H9 (cell line): ENCODE results near the gene ANKRD39. TPM values are rescaled to one million over a fixed set of nuclear protein-coding genes. Genes with fewer than 3 reads are reported as not detected.

Experiments
- DNase-seq: peaks from one replicate; pipeline ENCODE4 v3.0.0-alpha.2; 2017
- H2AFZ ChIP-seq: one replicate; pipeline ENCODE4 v1.6.1; 2013; ENCODE audit warnings: mild to moderate bottlenecking, low read length, control low read depth, moderate library complexity
- H2AK5ac ChIP-seq: 2 replicates; pipeline ENCODE4 v1.6.1; 2013; ENCODE audit warnings: low read length, control low read depth, mixed read lengths; ENCODE audit not compliant: insufficient read length
- H2BK120ac ChIP-seq: one replicate; pipeline ENCODE4 v1.6.1; 2013; ENCODE audit warnings: low read depth, mild to moderate bottlenecking, low read length, control low read depth, inconsistent platforms; ENCODE audit not compliant: poor library complexity, severe bottlenecking
- H2BK12ac ChIP-seq: 2 replicates; pipeline ENCODE4 v1.6.1; 2013; ENCODE audit warnings: low read length, control low read depth, mixed read lengths, low read depth; ENCODE audit not compliant: insufficient read length
- H2BK15ac ChIP-seq: 2 replicates; pipeline ENCODE4 v1.6.1; 2013; ENCODE audit warnings: low read depth, low read length, control low read depth
- H2BK20ac ChIP-seq: one replicate; pipeline ENCODE4 v1.6.1; 2013; ENCODE audit warnings: low read depth, mild to moderate bottlenecking, low read length, control low read depth, inconsistent platforms; ENCODE audit not compliant: poor library complexity, severe bottlenecking
- H2BK5ac ChIP-seq: 2 replicates; pipeline ENCODE4 v1.6.1; 2013; ENCODE audit warnings: low read length, control low read depth, mixed read lengths; ENCODE audit not compliant: insufficient read length
- H3K14ac ChIP-seq: 2 replicates; pipeline ENCODE4 v1.6.1; 2013; ENCODE audit warnings: low read length, control low read depth; ENCODE audit not compliant: insufficient read depth
- H3K18ac ChIP-seq: 2 replicates; pipeline ENCODE4 v1.6.1; 2013; ENCODE audit warnings: low read depth, mild to moderate bottlenecking, mixed read lengths, low read length, control low read depth; ENCODE audit not compliant: insufficient read length
- H3K23ac ChIP-seq: 2 replicates; pipeline ENCODE4 v1.6.1; 2013; ENCODE audit warnings: low read length, control low read depth, mixed read lengths, low read depth; ENCODE audit not compliant: insufficient read length
- H3K23me2 ChIP-seq: 2 replicates; pipeline ENCODE4 v1.6.1; 2013; ENCODE audit warnings: low read depth, mild to moderate bottlenecking, mixed read lengths, low read length, control low read depth; ENCODE audit not compliant: insufficient read length, poor library complexity, severe bottlenecking
- H3K27ac ChIP-seq: 2 replicates; pipeline ENCODE4 v1.5.1; 2013; ENCODE audit warnings: low read length, control low read depth, mixed read lengths, low read depth; ENCODE audit not compliant: insufficient read length
- H3K27me3 ChIP-seq: 2 replicates; pipeline ENCODE4 v1.6.1; 2013; ENCODE audit warnings: low read length, control low read depth, inconsistent platforms; ENCODE audit not compliant: insufficient read depth
- H3K4ac ChIP-seq: 2 replicates; pipeline ENCODE4 v1.6.1; 2013; ENCODE audit warnings: low read depth, mild to moderate bottlenecking, control low read depth, inconsistent platforms, low read length, moderate library complexity
- H3K4me1 ChIP-seq: 2 replicates; pipeline ENCODE4 v1.6.1; 2013; ENCODE audit warnings: low read length, control low read depth, inconsistent platforms; ENCODE audit not compliant: insufficient read depth
- H3K4me2 ChIP-seq: 2 replicates; pipeline ENCODE4 v1.6.1; 2013; ENCODE audit warnings: low read length, control low read depth, mixed read lengths; ENCODE audit not compliant: insufficient read length, insufficient read depth
- H3K56ac ChIP-seq: 2 replicates; pipeline ENCODE4 v1.6.1; 2013; ENCODE audit warnings: low read depth, mild to moderate bottlenecking, mixed read lengths, low read length, control low read depth; ENCODE audit not compliant: insufficient read length
- H3K79me1 ChIP-seq: 2 replicates; pipeline ENCODE4 v1.6.1; 2013; ENCODE audit warnings: low read depth, mild to moderate bottlenecking, moderate library complexity, low read length, control low read depth, inconsistent platforms; ENCODE audit not compliant: insufficient read depth, poor library complexity, severe bottlenecking
- H3K79me2 ChIP-seq: 2 replicates; pipeline ENCODE4 v1.6.1; 2013; ENCODE audit warnings: low read length, control low read depth, inconsistent platforms; ENCODE audit not compliant: insufficient read depth
- H3K9ac ChIP-seq: 2 replicates; pipeline ENCODE4 v1.6.1; 2013; ENCODE audit warnings: low read length, control low read depth, mixed read lengths; ENCODE audit not compliant: insufficient read length; ENCODE audit errors: extremely low read depth
- H3K9me3 ChIP-seq: one replicate; pipeline ENCODE4 v1.6.1; 2013; ENCODE audit warnings: low read depth, low read length, inconsistent platforms; ENCODE audit not compliant: control insufficient read depth
- H3T11ph ChIP-seq: one replicate; pipeline ENCODE4 v1.6.1; 2013; ENCODE audit warnings: mild to moderate bottlenecking, low read length, control low read depth, inconsistent platforms
- H4K20me1 ChIP-seq: one replicate; pipeline ENCODE4 v1.6.1; 2013; ENCODE audit not compliant: control insufficient read depth, insufficient read length, insufficient read depth
- H4K5ac ChIP-seq: 2 replicates; pipeline ENCODE4 v1.6.1; 2013; ENCODE audit warnings: low read depth, mild to moderate bottlenecking, mixed read lengths, low read length, control low read depth; ENCODE audit not compliant: insufficient read length
- H4K8ac ChIP-seq: replicated peaks from 2 replicates; pipeline ENCODE4 v1.6.1; 2013; ENCODE audit warnings: low read length, control low read depth, mixed read lengths, low read depth; ENCODE audit not compliant: insufficient read length
- H4K91ac ChIP-seq: 2 replicates; pipeline ENCODE4 v1.6.1; 2013; ENCODE audit warnings: low read depth, mild to moderate bottlenecking, moderate library complexity, mixed read lengths, low read length, control low read depth; ENCODE audit not compliant: insufficient read length
- H3K27ac Mint-ChIP-seq, 3 experiments: 2 replicates in 2 of 3; 3 replicates in 1 of 3; pipeline ENCODE4 v1.8.0; 2020 to 2021; ENCODE audit warnings: mixed read lengths in 3 of 3, mild to moderate bottlenecking in 1 of 3, moderate library complexity in 1 of 3
- H3K27me3 Mint-ChIP-seq: 2 replicates; pipeline ENCODE4 v1.8.0; 2021; ENCODE audit warnings: low read depth, mild to moderate bottlenecking, moderate library complexity, mixed read lengths
- H3K36me3 Mint-ChIP-seq, 3 experiments: 2 replicates in 2 of 3; 3 replicates in 1 of 3; pipeline ENCODE4 v1.8.0; 2020 to 2021; ENCODE audit warnings: low read depth in 3 of 3, mixed read lengths in 3 of 3; ENCODE audit not compliant: insufficient read depth in 1 of 3
- H3K4me1 Mint-ChIP-seq, 2 experiments: 2 replicates each; pipeline ENCODE4 v1.8.0; 2020; ENCODE audit warnings: mixed read lengths in 2 of 2
- H3K4me3 Mint-ChIP-seq, 2 experiments: 2 replicates in 1 of 2; 3 replicates in 1 of 2; pipeline ENCODE4 v1.8.0; 2020 to 2021; ENCODE audit warnings: mild to moderate bottlenecking in 2 of 2, mixed read lengths in 2 of 2, moderate library complexity in 1 of 2
- H3K9me3 Mint-ChIP-seq, 2 experiments: 2 replicates in 1 of 2; 3 replicates in 1 of 2; pipeline ENCODE4 v1.8.0; 2020; ENCODE audit warnings: mild to moderate bottlenecking in 2 of 2, mixed read lengths in 2 of 2, moderate library complexity in 1 of 2
- CTCF ChIP-seq: fragments of 200-600 bp; sonication (generic); conservative IDR thresholded peaks from 3 replicates; pipeline ENCODE4 v1.8.0; 2021; ENCODE audit warnings: antibody characterized with exemption, mild to moderate bottlenecking
- WGBS: extraction: QIAGEN DNeasy Blood & Tissue Kit; methylation state at CpG from one replicate; pipeline ENCODE4 v1.1.7; 2013; ENCODE audit warnings: missing lambda C conversion rate, low lambda C conversion rate, mixed read lengths; ENCODE audit not compliant: insufficient read length; ENCODE audit errors: extremely low coverage; 5-methylcytosine and 5-hydroxymethylcytosine counted together
- total RNA-seq: library from RNA; stranded (reverse); gene quantifications from 2 replicates; pipeline ENCODE4 v1.2.1, GENCODE V29; 2021

Gene ANKRD39
- total RNA-seq, 1 experiment from 2014 or later = 13.0 TPM

DNA sequence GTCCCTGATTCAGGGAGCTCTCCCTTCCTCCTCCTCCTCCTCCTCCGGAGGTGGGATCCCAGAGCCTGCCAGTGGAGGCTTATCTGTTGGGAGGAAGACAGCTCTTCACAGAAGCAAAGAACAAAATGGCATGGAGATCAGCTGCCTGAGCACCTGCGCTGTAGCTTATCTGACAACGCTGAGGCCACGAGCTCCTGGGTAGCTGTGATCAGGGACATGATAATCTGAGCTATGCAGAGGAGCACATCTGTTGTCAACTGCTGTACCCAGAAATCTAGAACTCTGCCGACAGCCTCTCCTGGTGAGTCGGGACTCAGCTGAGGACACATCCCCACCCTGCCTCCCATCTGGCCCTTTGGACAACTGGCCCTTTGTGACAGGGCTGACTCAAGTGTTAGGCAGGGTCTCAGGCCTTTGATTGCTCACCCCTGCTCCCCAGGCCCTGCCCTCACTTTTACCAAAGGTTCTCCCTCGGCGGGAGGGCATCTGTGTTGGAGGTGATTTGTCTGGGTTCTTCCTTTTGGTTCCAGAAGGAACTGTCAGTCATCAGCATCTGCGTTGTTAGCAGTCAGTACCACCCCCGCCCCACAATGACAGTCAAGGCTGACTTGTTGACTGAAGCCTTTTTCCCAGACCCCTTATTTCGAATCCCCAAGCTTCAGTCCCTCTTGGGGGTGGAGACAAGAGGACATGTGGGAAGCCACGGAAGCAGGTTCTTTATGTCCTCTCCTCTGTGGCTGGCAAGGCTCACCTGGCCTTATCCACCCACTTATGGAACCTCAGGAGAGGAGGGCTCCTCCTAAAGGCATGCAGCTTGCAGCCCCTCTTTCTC is 47.6 kb downstream of the ANKRD39 start:
- Mint-ChIP-seq H3K9me3 (peaks cover 0 to 4% of the 10 kb centered on the region in 2 experiments; a peak in 1 of 5 replicates), H3K27ac (no peak overlapping the region), H3K4me3 (no peak overlapping the region), H3K4me1 (peaks cover 3% of the 10 kb centered on the region in 2 experiments; a peak in 2 of 4 replicates), H3K36me3 (peaks cover 8 to 11% (median 9%) of the 10 kb centered on the region in 3 experiments; a peak in 6 of 7 replicates), H3K27me3 (no peaks in the 10 kb centered on the region; the same call in 1 of the 2 replicates)
- TF ChIP-seq CTCF = no peak
- Histone ChIP-seq H2BK15ac (no peak overlapping the region), H3K27me3 (no peaks in the 10 kb centered on the region), H3K18ac (no peak overlapping the region), H4K8ac (no peak overlapping the region), H4K91ac (no peak overlapping the region), H3K79me2 (no peaks in the 10 kb centered on the region), H3K9me3 (no peaks in the 10 kb centered on the region), H3K4ac (no peak overlapping the region), H3K79me1 (no peaks in the 10 kb centered on the region), H4K5ac (no peak overlapping the region), H2BK20ac (no peak overlapping the region), H2AFZ (no peak overlapping the region), H3K4me2 (no peak overlapping the region), H3K9ac (no peak overlapping the region), H3K27ac (no peak overlapping the region), H3K23ac (no peak overlapping the region), H2BK12ac (no peak overlapping the region), H3K14ac (no peak overlapping the region), H2BK120ac (no peak overlapping the region), H3K56ac (no peak overlapping the region), H4K20me1 (no peaks in the 10 kb centered on the region), H2BK5ac (no peak overlapping the region), H3K4me1 (no peaks in the 10 kb centered on the region), H3T11ph (no peak overlapping the region), H3K23me2 (no peaks in the 10 kb centered on the region), H2AK5ac (no peak overlapping the region)
- WGBS = no CpG with 5 or more reads among the region's 12 CpGs
- DNase-seq = no peak
